HG02571 (cell line): Measurements from ENCODE around the gene OR51S1.
"Not testable (repeated sequence)": the region's sequence is repeated elsewhere in the genome, so short reads cannot be mapped to it uniquely, and the experiment has no call there.

Experiments used
- ATAC-seq: cut with Tn5 transposase; IDR thresholded peaks from one replicate; pipeline ENCODE4 v1.9.1; 2021; ENCODE audit warnings: mild to moderate bottlenecking, moderate library complexity; ENCODE audit not compliant: unreplicated experiment

The OR51S1 gene

GRCh38 chr11:4848908-4849532 lies at the start of gene OR51S1:
Gene OR51S1 (minus strand): TSS chr11:4849208. CDS start chr11:4849208, 0 bp downstream.
- no peak for ATAC-seq

- no peak for ATAC-seq
These were observed 43.1 kb upstream of the OR51S1 start for GRCh38 chr11:4891996-4892640.

- ATAC-seq = no peak
These were observed 41.3 kb upstream of the OR51S1 start for GRCh38 chr11:4890279-4890678.

GRCh38 chr11:4887591-4887990 lies 38.6 kb upstream of the OR51S1 start:
- no peak for ATAC-seq

- ATAC-seq = no peak
These were observed 37.2 kb upstream of the OR51S1 start for GRCh38 chr11:4886186-4886585.

GRCh38 chr11:4884361-4884760 lies 35.4 kb upstream of the OR51S1 start:
- ATAC-seq = no peak

- ATAC-seq = no peak
These were observed 33.5 kb upstream of the OR51S1 start for GRCh38 chr11:4882543-4882942.

- ATAC-seq = no peak
These were observed 33.0 kb upstream of the OR51S1 start, which contains the start of gene OR51T1 for GRCh38 chr11:4881860-4882500. Gene OR51T1 (plus strand): TSS chr11:4881900. CDS start chr11:4881900, 0 bp downstream.

GRCh38 chr11:4881188-4881587 lies 32.2 kb upstream of the OR51S1 start:
- ATAC-seq = no peak

- ATAC-seq = no peak
These were observed 16.8 kb upstream of the OR51S1 start for GRCh38 chr11:4865855-4866254.

- no peak for ATAC-seq
These were observed 14.9 kb upstream of the OR51S1 start for GRCh38 chr11:4863876-4864275.

GRCh38 chr11:4862447-4863236 lies 13.6 kb upstream of the OR51S1 start:
- ATAC-seq = no peak

GRCh38 chr11:4854286-4854685 lies 5.3 kb upstream of the OR51S1 start:
- not testable (repeated sequence) for ATAC-seq

GRCh38 chr11:4851033-4851432 lies 2.0 kb upstream of the OR51S1 start:
- no peak for ATAC-seq

GRCh38 chr11:4839851-4840549 lies 9.0 kb downstream of the OR51S1 start:
- no peak for ATAC-seq

- no peak for ATAC-seq
These were observed 18.1 kb downstream of the OR51S1 start for GRCh38 chr11:4830909-4831308.

- no peak for ATAC-seq
These were observed 18.7 kb downstream of the OR51S1 start for GRCh38 chr11:4830346-4830745.

GRCh38 chr11:4826425-4826824 lies 22.6 kb downstream of the OR51S1 start:
- ATAC-seq = no peak

GRCh38 chr11:4825132-4825531 lies 23.9 kb downstream of the OR51S1 start:
- ATAC-seq = no peak

- no peak for ATAC-seq
These were observed 28.0 kb downstream of the OR51S1 start, which contains the start of gene OR51F2 for GRCh38 chr11:4821021-4821420. Gene OR51F2 (plus strand): TSS chr11:4821321. CDS start chr11:4821422, 101 bp downstream.

GRCh38 chr11:4809246-4809645 lies 39.8 kb downstream of the OR51S1 start:
- ATAC-seq = no peak
